Mesendoderm (in vitro differentiated cells): ENCODE data around the gene SUGCT.

ENCODE experiments used
- DNase-seq: peaks from one replicate; pipeline ENCODE4 v3.0.0; 2013
- H2AK5ac ChIP-seq: 2 replicates; pipeline ENCODE4 v1.6.1; 2013; ENCODE audit warnings: low read length, inconsistent platforms
- H2BK120ac ChIP-seq: 2 replicates; pipeline ENCODE4 v1.6.1; 2013; ENCODE audit warnings: low read depth, mild to moderate bottlenecking, low read length, moderate library complexity, mixed read lengths
- H2BK15ac ChIP-seq: replicated peaks from 2 replicates; pipeline ENCODE4 v1.6.1; 2013; ENCODE audit warnings: low read depth, mild to moderate bottlenecking, moderate library complexity
- H2BK5ac ChIP-seq: 2 replicates; pipeline ENCODE4 v1.6.1; 2013; ENCODE audit warnings: low read length, inconsistent platforms
- H3K18ac ChIP-seq: 2 replicates; pipeline ENCODE4 v1.6.1; 2013; ENCODE audit warnings: mild to moderate bottlenecking, low read length, mixed read lengths
- H3K23ac ChIP-seq: one replicate; pipeline ENCODE4 v1.6.1; 2013; ENCODE audit warnings: low read length
- H3K27ac ChIP-seq: 2 replicates; pipeline ENCODE4 v1.5.1; 2013; ENCODE audit warnings: low read depth, mild to moderate bottlenecking, inconsistent platforms, low read length, moderate library complexity
- H3K27me3 ChIP-seq: 2 replicates; pipeline ENCODE4 v1.6.1; 2013; ENCODE audit warnings: low read length, control low read depth, mild to moderate bottlenecking, inconsistent platforms; ENCODE audit not compliant: insufficient read depth, poor library complexity
- H3K36me3 ChIP-seq: 2 replicates; pipeline ENCODE4 v1.6.1; 2013; ENCODE audit warnings: low read length, inconsistent platforms; ENCODE audit not compliant: control insufficient read depth, insufficient read depth
- H3K4ac ChIP-seq: one replicate; pipeline ENCODE4 v1.6.1; 2013; ENCODE audit warnings: low read depth, mild to moderate bottlenecking, low read length, moderate library complexity
- H3K4me1 ChIP-seq: 2 replicates; pipeline ENCODE4 v1.6.1; 2013; ENCODE audit warnings: low read depth, low read length, inconsistent platforms; ENCODE audit not compliant: control insufficient read depth
- H3K4me2 ChIP-seq: 2 replicates; pipeline ENCODE4 v1.6.1; 2013; ENCODE audit warnings: low read length
- H3K4me3 ChIP-seq: 2 replicates; pipeline ENCODE4 v1.5.1; 2013; ENCODE audit warnings: mild to moderate bottlenecking, low read length
- H3K56ac ChIP-seq: one replicate; pipeline ENCODE4 v1.6.1; 2013; ENCODE audit warnings: low read length
- H3K79me1 ChIP-seq: 2 replicates; pipeline ENCODE4 v1.6.1; 2013; ENCODE audit warnings: low read length, inconsistent platforms
- H3K79me2 ChIP-seq: 2 replicates; pipeline ENCODE4 v1.6.1; 2013; ENCODE audit warnings: mild to moderate bottlenecking, low read length; ENCODE audit not compliant: control insufficient read depth, insufficient read depth
- H3K9ac ChIP-seq: 2 replicates; pipeline ENCODE4 v1.6.1; 2013; ENCODE audit warnings: low read length, inconsistent platforms
- H4K5ac ChIP-seq: one replicate; pipeline ENCODE4 v1.6.1; 2013; ENCODE audit warnings: low read length
- H4K8ac ChIP-seq: one replicate; pipeline ENCODE4 v1.6.1; 2013; ENCODE audit warnings: low read depth, mild to moderate bottlenecking, control low read depth, low read length, moderate library complexity
- whole genome bisulfite sequencing: extraction: QIAGEN DNeasy Blood & Tissue Kit; methylation state at CpG from one replicate; pipeline ENCODE4 v1.1.7; 2013; ENCODE audit warnings: low lambda C conversion rate, missing lambda C conversion rate; ENCODE audit not compliant: insufficient coverage; ENCODE audit errors: extremely low coverage; 5-methylcytosine and 5-hydroxymethylcytosine counted together

SUGCT gene

DNA sequence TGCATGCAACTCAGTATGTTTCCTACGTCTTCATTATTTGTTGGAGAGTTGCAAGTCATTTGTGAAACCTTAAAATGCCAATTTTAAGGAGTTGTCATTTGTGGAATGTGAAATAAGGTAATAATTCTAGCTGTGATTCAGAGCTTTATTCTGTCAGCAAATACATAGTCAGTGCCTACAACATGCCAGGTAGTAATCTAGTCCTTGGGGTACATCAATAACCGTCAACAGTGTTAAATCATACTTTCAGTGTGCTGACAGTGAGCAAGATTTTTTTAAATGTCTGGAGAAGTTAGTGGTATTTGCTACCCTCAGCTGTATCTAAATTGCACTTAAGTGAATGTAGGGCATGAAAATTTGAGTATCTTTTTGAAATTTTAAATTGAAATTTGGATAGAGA is 37.1 kb upstream of the SUGCT start:
- no peak for DNase-seq
- Histone ChIP-seq H3K56ac (no peak overlapping the region), H3K36me3 (peaks cover 8% of the 10 kb centered on the region), H3K79me1 (no peaks in the 10 kb centered on the region), H3K4ac (no peak overlapping the region), H2BK5ac (no peak overlapping the region), H4K8ac (no peak overlapping the region), H2AK5ac (no peak overlapping the region), H3K79me2 (no peaks in the 10 kb centered on the region), H3K4me1 (no peaks in the 10 kb centered on the region), H3K4me2 (no peak overlapping the region), H3K9ac (no peak overlapping the region), H4K5ac (no peak overlapping the region), H3K23ac (no peak overlapping the region), H2BK15ac (no peak overlapping the region), H3K18ac (no peak overlapping the region), H3K27ac (no peak overlapping the region), H2BK120ac (no peak overlapping the region), H3K4me3 (no peak overlapping the region), H3K27me3 (no peaks in the 10 kb centered on the region)
- no CpG with 5 or more reads among the region's 2 CpGs for WGBS

DNA sequence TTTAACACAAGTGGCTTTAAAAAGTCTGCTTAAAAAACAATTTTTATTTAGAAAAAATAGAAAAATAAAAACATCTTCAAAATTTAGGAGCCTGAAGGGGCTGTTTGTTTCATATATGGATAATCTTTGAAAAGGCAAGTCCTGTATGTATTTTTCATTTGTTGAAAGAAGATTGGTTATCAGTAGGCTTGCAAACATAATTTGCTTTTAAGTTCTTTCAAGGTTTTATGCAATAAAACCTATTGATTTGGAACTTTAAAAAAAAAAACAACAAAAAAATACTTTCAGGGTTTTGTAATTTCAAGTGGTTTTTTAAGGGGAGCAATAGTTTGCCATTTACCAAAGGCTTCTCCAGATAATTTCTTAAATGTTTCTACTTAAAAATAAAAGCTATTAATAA is 36.0 kb upstream of the SUGCT start:
- H3K18ac ChIP-seq, result no peak overlapping the region
- H3K36me3 ChIP-seq, result peaks cover 7% of the 10 kb centered on the region
- H3K4me2 ChIP-seq, result no peak overlapping the region
- H4K5ac ChIP-seq, result no peak overlapping the region
- H3K9ac ChIP-seq, result no peak overlapping the region
- no peak overlapping the region for H3K27ac ChIP-seq
- H2BK5ac ChIP-seq, result no peak overlapping the region
- H2BK15ac ChIP-seq, result no peak overlapping the region
- no peaks in the 10 kb centered on the region for H3K79me1 ChIP-seq
- H2AK5ac ChIP-seq, result no peak overlapping the region
- no peaks in the 10 kb centered on the region for H3K27me3 ChIP-seq
- H3K56ac ChIP-seq, result no peak overlapping the region
- no peak for DNase-seq
- H2BK120ac ChIP-seq, result no peak overlapping the region
- no peaks in the 10 kb centered on the region for H3K4me1 ChIP-seq
- no peak overlapping the region for H3K4me3 ChIP-seq
- no peak overlapping the region for H3K23ac ChIP-seq
- no peaks in the 10 kb centered on the region for H3K79me2 ChIP-seq
- H3K4ac ChIP-seq, result no peak overlapping the region
- H4K8ac ChIP-seq, result no peak overlapping the region

DNA sequence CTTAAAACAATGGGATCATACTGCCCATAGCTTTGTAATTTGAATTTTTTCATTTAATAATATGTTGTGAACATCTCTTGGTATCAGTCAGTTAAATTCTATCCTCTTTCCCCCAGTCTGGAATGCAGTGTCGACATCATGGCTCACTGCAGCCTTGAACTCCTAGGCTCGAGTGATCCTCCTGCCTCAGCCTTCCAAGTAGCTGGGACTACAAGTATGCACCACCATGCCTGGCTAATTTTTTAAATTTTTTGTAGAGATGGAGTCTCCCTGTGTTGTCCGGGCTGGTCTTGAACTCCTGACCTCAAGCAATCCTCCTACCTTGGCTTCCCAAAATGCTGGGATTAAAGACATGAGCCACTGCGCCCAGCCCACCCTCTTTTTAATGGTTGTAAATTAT is 35.0 kb upstream of the SUGCT start:
- Histone ChIP-seq H3K18ac (no peak overlapping the region), H2BK5ac (no peak overlapping the region), H3K36me3 (no peaks in the 10 kb centered on the region), H2BK15ac (no peak overlapping the region), H3K23ac (no peak overlapping the region), H3K4me1 (no peaks in the 10 kb centered on the region), H3K9ac (no peak overlapping the region), H4K5ac (no peak overlapping the region), H3K4ac (no peak overlapping the region), H3K56ac (no peak overlapping the region), H3K27ac (no peak overlapping the region), H3K79me1 (no peaks in the 10 kb centered on the region), H2BK120ac (no peak overlapping the region), H3K27me3 (no peaks in the 10 kb centered on the region), H3K79me2 (no peaks in the 10 kb centered on the region), H3K4me3 (no peak overlapping the region), H2AK5ac (no peak overlapping the region), H4K8ac (no peak overlapping the region), H3K4me2 (no peak overlapping the region)
- no CpG with 5 or more reads among the region's 4 CpGs for WGBS
- DNase-seq, result no peak

DNA sequence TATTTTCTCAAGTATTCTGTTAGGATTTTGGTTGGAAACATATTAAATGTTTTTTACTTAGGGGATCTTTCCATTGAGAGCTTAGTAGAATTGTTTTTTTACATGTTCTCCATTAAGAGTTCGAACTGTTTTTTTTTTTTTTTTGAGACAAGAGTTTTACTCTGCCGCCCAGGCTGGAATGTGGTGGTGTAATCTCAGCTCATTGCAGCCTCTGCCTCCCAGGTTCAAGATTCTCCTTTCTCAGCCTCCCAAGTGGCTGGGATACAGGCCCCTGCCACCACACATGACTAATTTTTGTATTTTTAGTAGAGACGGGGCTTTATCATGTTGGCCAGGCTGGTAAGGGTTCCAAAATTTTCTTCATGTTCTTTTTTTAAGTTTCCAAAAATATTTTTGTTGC is 33.6 kb upstream of the SUGCT start:
- no CpG with 5 or more reads among the region's 3 CpGs for WGBS
- DNase-seq, result no peak

DNA sequence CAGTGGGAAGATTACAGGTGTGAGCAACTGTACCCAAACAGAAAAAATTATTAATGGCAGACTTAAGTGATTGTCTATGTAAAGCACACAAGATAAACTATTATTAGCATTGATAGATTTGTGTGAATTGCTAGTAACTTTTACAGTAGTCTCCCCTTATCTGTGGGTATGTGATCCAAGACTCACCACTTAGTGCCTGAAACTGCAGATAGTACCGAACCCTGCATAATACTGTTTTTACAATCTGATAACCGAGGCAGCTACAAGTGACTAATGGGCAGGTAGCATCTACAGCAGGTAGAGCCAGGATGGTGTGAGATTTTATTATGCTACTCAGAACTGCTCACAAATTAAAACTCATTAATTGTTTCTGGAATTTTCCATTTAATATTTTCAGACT is 31.9 kb upstream of the SUGCT start:
- Histone ChIP-seq H3K18ac (no peak overlapping the region), H2AK5ac (no peak overlapping the region), H3K4me3 (no peak overlapping the region), H2BK15ac (no peak overlapping the region), H3K23ac (no peak overlapping the region), H3K79me2 (no peaks in the 10 kb centered on the region), H3K27ac (no peak overlapping the region), H3K4me2 (no peak overlapping the region), H3K79me1 (no peaks in the 10 kb centered on the region), H3K36me3 (no peaks in the 10 kb centered on the region), H3K4ac (no peak overlapping the region), H4K8ac (no peak overlapping the region), H3K27me3 (no peaks in the 10 kb centered on the region), H3K56ac (no peak overlapping the region), H2BK5ac (no peak overlapping the region), H4K5ac (no peak overlapping the region), H3K4me1 (no peaks in the 10 kb centered on the region), H2BK120ac (no peak overlapping the region), H3K9ac (no peak overlapping the region)
- no CpG with 5 or more reads among the region's 2 CpGs for WGBS
- no peak for DNase-seq

More for the DNA sequence above, 33.6 kb upstream of the SUGCT start:
- Histone ChIP-seq H4K8ac (no peak overlapping the region), H3K23ac (no peak overlapping the region), H3K79me1 (no peaks in the 10 kb centered on the region), H3K4ac (no peak overlapping the region), H3K4me1 (no peaks in the 10 kb centered on the region), H3K4me3 (no peak overlapping the region), H2AK5ac (no peak overlapping the region), H3K27me3 (no peaks in the 10 kb centered on the region), H3K18ac (no peak overlapping the region), H3K4me2 (no peak overlapping the region), H2BK120ac (no peak overlapping the region), H3K56ac (no peak overlapping the region), H3K9ac (no peak overlapping the region), H4K5ac (no peak overlapping the region), H3K27ac (no peak overlapping the region), H2BK5ac (no peak overlapping the region), H3K36me3 (no peaks in the 10 kb centered on the region), H3K79me2 (no peaks in the 10 kb centered on the region), H2BK15ac (no peak overlapping the region)

DNA sequence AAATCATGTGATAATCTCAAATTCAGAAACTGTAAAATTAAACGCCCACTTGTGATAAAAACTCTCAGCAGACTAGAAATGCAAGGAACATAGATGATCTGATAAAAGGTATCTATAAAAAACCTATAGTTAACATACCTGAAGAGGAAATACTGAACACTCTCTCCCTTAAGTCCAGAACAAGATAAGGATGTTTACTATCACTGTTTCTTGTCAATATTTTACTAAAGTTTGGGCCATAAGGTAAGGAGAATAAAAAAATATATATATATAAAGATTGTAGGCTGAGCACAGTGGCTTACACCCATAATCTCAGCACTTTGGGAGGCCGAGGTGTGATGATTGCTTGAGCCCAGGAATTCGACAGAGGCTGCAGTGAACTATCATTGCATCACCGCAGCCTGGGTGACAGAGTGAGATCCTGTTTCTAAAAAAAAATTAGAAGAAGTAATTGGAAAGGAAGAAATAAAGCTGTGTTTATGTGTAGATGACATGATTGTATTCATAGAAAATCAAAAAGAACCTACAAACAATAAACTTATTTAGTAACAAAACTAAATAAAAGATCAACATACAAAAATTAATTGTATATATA is 28.8 kb upstream of the SUGCT start:
- Histone ChIP-seq H3K4me2 (no peak overlapping the region), H4K5ac (no peak overlapping the region), H2BK5ac (no peak overlapping the region), H3K56ac (no peak overlapping the region), H3K23ac (no peak overlapping the region), H3K79me1 (no peaks in the 10 kb centered on the region), H3K4me1 (no peaks in the 10 kb centered on the region), H3K27me3 (no peaks in the 10 kb centered on the region), H3K36me3 (no peaks in the 10 kb centered on the region), H4K8ac (no peak overlapping the region), H3K27ac (no peak overlapping the region), H2BK15ac (no peak overlapping the region), H3K9ac (no peak overlapping the region), H2BK120ac (no peak overlapping the region), H3K79me2 (no peaks in the 10 kb centered on the region), H3K18ac (no peak overlapping the region), H3K4me3 (no peak overlapping the region), H3K4ac (no peak overlapping the region), H2AK5ac (no peak overlapping the region)
- no CpG with 5 or more reads among the region's 4 CpGs for WGBS
- peak; percentile 50 for DNase-seq
